Hepatocyte (in vitro differentiated cells): ENCODE measurements around the gene MICAL2. TPM values are rescaled to one million over a fixed set of nuclear protein-coding genes. Genes with fewer than 3 reads are reported as not detected.

Experiments used
- DNase-seq: peaks from one replicate; pipeline ENCODE4 v3.0.0-alpha.2; 2016; ENCODE audit warnings: low spot score
- H2AFZ ChIP-seq: fragments of 200-600 bp; sonication (generic); 2 replicates; pipeline ENCODE4 v1.6.0; 2016; ENCODE audit warnings: antibody characterized with exemption, mild to moderate bottlenecking
- H3K27ac ChIP-seq: fragments of 200-600 bp; sonication (generic); 2 replicates; pipeline ENCODE4 v1.5.1; 2016; ENCODE audit warnings: mild to moderate bottlenecking
- H3K27me3 ChIP-seq: fragments of 200-600 bp; sonication (generic); 2 replicates; pipeline ENCODE4 v1.6.1; 2016
- H3K36me3 ChIP-seq: fragments of 200-600 bp; sonication (generic); replicated peaks from 2 replicates; pipeline ENCODE4 v1.5.1; 2016; ENCODE audit warnings: low read depth; ENCODE audit not compliant: insufficient read depth
- H3K4me1 ChIP-seq: fragments of 200-600 bp; sonication (generic); 2 replicates; pipeline ENCODE4 v1.5.1; 2016; ENCODE audit warnings: mild to moderate bottlenecking, moderate library complexity; ENCODE audit not compliant: insufficient read depth
- H3K4me2 ChIP-seq: fragments of 200-600 bp; sonication (generic); 2 replicates; pipeline ENCODE4 v1.6.0; 2016
- H3K4me3 ChIP-seq: fragments of 200-600 bp; sonication (generic); 2 replicates; pipeline ENCODE4 v1.5.1; 2016; ENCODE audit warnings: mild to moderate bottlenecking
- H3K79me2 ChIP-seq: fragments of 200-600 bp; sonication (generic); 2 replicates; pipeline ENCODE4 v1.6.0; 2017; ENCODE audit warnings: mild to moderate bottlenecking
- H3K9me2 ChIP-seq: fragments of 200-600 bp; sonication (generic); replicated peaks from 2 replicates; pipeline ENCODE4 v1.6.0; 2017; ENCODE audit warnings: mild to moderate bottlenecking; ENCODE audit not compliant: insufficient read depth
- H3K9me3 ChIP-seq: fragments of 200-600 bp; sonication (generic); 2 replicates; pipeline ENCODE4 v1.5.1; 2016; ENCODE audit warnings: low read depth, mild to moderate bottlenecking
- H4K20me1 ChIP-seq: fragments of 200-600 bp; sonication (generic); 2 replicates; pipeline ENCODE4 v1.6.0; 2016; ENCODE audit warnings: mild to moderate bottlenecking; ENCODE audit not compliant: insufficient read depth, poor library complexity, severe bottlenecking
- EZH2 ChIP-seq: fragments of 200-600 bp; sonication (generic); IDR thresholded peaks from 2 replicates; pipeline ENCODE4 v1.6.1; 2016; ENCODE audit warnings: antibody characterized with exemption, mild to moderate bottlenecking, borderline replicate concordance
- EZH2phosphoT487 ChIP-seq: fragments of 200-600 bp; sonication (generic); IDR thresholded peaks from one replicate; pipeline ENCODE4 v1.6.1; 2018; ENCODE audit warnings: antibody characterized with exemption, mild to moderate bottlenecking, low read depth, moderate library complexity; ENCODE audit not compliant: unreplicated experiment, severe bottlenecking
- WGBS: methylation state at CpG from one replicate; pipeline ENCODE4 v1.1.6; 2016; ENCODE audit warnings: low lambda C conversion rate; ENCODE audit errors: missing lambda C conversion rate; 5-methylcytosine and 5-hydroxymethylcytosine counted together
- polyA plus RNA-seq: library from polyadenylated mRNA; unstranded; fragments of >200 nt; fragmentation: Nextera tagmentation; extraction: Ambion mirVana; gene quantifications from 2 replicates; pipeline ENCODE4 v1.2.1, GENCODE V29; 2016
- total RNA-seq: library from RNA; depleted of rRNA; stranded (reverse); fragments of >200 nt; gene quantifications from 2 replicates; pipeline ENCODE4 v1.2.3, GENCODE V29; 2014
- TF ChIP-seq, protein P1 (sequence below): fragments of 200-600 bp; sonication (generic); IDR thresholded peaks from 2 replicates; pipeline ENCODE4 v1.5.1; 2016; ENCODE audit warnings: antibody characterized with exemption, mild to moderate bottlenecking; ENCODE audit not compliant: poor library complexity

Gene MICAL2
- total and polyA plus RNA-seq, 2 experiments from 2014 or later = 36.8 to 56.0 TPM

GRCh38 chr11:12253843-12254281 lies 143.5 kb downstream of the MICAL2 start:
- TF ChIP-seq EZH2phosphoT487 = no peak
- TF ChIP-seq, protein P1, sequence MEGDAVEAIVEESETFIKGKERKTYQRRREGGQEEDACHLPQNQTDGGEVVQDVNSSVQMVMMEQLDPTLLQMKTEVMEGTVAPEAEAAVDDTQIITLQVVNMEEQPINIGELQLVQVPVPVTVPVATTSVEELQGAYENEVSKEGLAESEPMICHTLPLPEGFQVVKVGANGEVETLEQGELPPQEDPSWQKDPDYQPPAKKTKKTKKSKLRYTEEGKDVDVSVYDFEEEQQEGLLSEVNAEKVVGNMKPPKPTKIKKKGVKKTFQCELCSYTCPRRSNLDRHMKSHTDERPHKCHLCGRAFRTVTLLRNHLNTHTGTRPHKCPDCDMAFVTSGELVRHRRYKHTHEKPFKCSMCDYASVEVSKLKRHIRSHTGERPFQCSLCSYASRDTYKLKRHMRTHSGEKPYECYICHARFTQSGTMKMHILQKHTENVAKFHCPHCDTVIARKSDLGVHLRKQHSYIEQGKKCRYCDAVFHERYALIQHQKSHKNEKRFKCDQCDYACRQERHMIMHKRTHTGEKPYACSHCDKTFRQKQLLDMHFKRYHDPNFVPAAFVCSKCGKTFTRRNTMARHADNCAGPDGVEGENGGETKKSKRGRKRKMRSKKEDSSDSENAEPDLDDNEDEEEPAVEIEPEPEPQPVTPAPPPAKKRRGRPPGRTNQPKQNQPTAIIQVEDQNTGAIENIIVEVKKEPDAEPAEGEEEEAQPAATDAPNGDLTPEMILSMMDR = no peak
- TF ChIP-seq EZH2 = no peak
- H3K9me2 ChIP-seq = no peaks in the 10 kb centered on the region
- H3K27me3 ChIP-seq = no peaks in the 10 kb centered on the region
- peak overlapping the region; percentile 82 for H3K27ac ChIP-seq
- WGBS = 66% methylated on average over 7 of the region's 7 CpGs
- DNase-seq = peak; percentile 76
- H3K9me3 ChIP-seq = no peaks in the 10 kb centered on the region
- no peaks in the 10 kb centered on the region for H4K20me1 ChIP-seq
- no peak overlapping the region for H3K4me2 ChIP-seq
- no peak overlapping the region for H2AFZ ChIP-seq
- H3K36me3 ChIP-seq = no peaks in the 10 kb centered on the region
- H3K79me2 ChIP-seq = no peaks in the 10 kb centered on the region
- H3K4me1 ChIP-seq = peaks cover 26% of the 10 kb centered on the region
- no peak overlapping the region for H3K4me3 ChIP-seq

DNA sequence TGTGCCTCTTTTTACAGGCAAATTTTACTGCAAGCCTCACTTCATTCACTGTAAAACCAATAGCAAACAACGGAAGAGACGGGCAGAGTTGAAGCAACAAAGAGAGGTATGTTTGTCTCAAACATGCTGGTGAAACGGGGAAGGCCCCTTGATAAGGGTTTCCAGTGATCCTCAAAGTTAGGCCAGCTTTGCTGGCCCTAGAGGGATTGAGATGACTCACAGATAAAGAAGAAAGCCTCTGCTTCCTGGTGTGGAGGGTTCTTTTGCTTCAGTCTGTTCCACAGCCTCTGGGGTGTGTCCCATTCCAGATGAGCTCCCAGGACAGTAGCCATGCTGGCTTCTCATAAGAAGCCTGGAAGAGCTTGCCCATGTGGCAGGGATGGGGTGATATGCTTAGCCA lies 148.1 kb downstream of the MICAL2 start:
- no peaks in the 10 kb centered on the region for H3K9me2 ChIP-seq
- H3K27me3 ChIP-seq = no peaks in the 10 kb centered on the region
- 6% methylated on average over 3 of the region's 3 CpGs for WGBS
- peak overlapping the region; percentile 56 for H3K4me2 ChIP-seq
- no peak overlapping the region for H3K4me3 ChIP-seq
- H3K36me3 ChIP-seq = no peaks in the 10 kb centered on the region
- peaks cover 31% of the 10 kb centered on the region for H3K4me1 ChIP-seq
- H2AFZ ChIP-seq = no peak overlapping the region
- DNase-seq = peak; percentile 77
- no peaks in the 10 kb centered on the region for H3K79me2 ChIP-seq
- peak overlapping the region; percentile 93 for H3K27ac ChIP-seq
- no peak for TF ChIP-seq EZH2
- TF ChIP-seq EZH2phosphoT487 = no peak
- TF ChIP-seq, protein P1 = no peak
- no peaks in the 10 kb centered on the region for H4K20me1 ChIP-seq
- H3K9me3 ChIP-seq = no peaks in the 10 kb centered on the region

GRCh38 chr11:12259956-12260355 lies 149.6 kb downstream of the MICAL2 start:
- WGBS = 76% methylated on average over 7 of the region's 7 CpGs
- no peaks in the 10 kb centered on the region for H3K36me3 ChIP-seq

DNA sequence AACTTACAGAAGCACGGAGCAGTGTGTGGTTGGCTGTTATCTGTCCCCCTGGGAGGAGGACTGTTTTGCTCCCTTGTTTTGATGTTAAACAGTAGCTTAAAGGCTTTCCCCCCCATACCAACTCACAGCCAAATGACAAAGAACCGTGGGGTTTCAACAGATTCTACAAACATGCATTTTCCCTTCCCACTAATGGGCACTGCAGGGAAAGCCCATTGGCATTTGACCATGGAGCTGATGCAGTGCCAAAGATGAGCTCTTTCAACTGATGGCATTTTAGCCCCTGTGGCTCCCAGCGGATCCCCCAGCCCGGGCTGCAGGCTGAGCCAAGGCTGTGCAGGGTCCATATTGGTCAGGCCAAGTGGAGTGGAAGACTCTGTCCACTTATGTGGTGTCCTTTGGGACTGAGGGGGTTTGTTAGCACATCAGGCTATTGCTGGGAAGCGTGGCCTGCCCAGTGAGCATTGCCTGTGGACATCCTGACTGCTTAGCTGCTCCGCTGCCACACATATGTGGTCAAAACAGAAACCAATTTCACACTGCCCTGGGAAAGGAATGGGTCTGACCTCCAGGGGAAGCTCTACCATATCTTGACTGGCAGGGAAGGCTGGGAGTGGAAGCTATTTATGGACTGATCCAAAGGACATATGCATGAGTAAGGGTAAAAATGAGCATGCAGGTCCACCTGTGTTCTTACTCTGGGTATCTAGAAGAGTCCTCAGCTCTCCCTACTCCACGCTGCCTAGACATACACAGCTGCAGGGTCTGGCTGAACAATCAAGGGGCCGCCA lies 150.5 kb downstream of the MICAL2 start:
- Histone ChIP-seq H3K4me3 (no peak overlapping the region), H2AFZ (no peak overlapping the region), H4K20me1 (no peaks in the 10 kb centered on the region), H3K4me1 (peaks cover 39% of the 10 kb centered on the region), H3K79me2 (no peaks in the 10 kb centered on the region), H3K27ac (peak overlapping the region; percentile 85), H3K36me3 (no peaks in the 10 kb centered on the region), H3K9me2 (no peaks in the 10 kb centered on the region), H3K4me2 (no peak overlapping the region), H3K27me3 (no peaks in the 10 kb centered on the region), H3K9me3 (no peaks in the 10 kb centered on the region)
- WGBS = 81% methylated on average over 8 of the region's 8 CpGs
- TF ChIP-seq EZH2 = no peak
- no peak for DNase-seq

More at GRCh38 chr11:12259956-12260355, 149.6 kb downstream of the MICAL2 start:
- DNase-seq = no peak
- TF ChIP-seq EZH2 = no peak
- H3K4me1 ChIP-seq = peaks cover 39% of the 10 kb centered on the region
- H4K20me1 ChIP-seq = no peaks in the 10 kb centered on the region
- no peak overlapping the region for H3K4me3 ChIP-seq
- H3K9me2 ChIP-seq = no peaks in the 10 kb centered on the region
- H3K27ac ChIP-seq = no peak overlapping the region
- H3K9me3 ChIP-seq = no peaks in the 10 kb centered on the region
- no peaks in the 10 kb centered on the region for H3K27me3 ChIP-seq
- no peak overlapping the region for H3K4me2 ChIP-seq
- H3K79me2 ChIP-seq = no peaks in the 10 kb centered on the region
- H2AFZ ChIP-seq = no peak overlapping the region
